Neural progenitor cell (in vitro differentiated cells): Measurements from ENCODE around the gene CC2D1A.

Source experiments
- EZH2 ChIP-seq: fragments of 200-600 bp; sonication (generic); IDR thresholded peaks from 2 replicates; pipeline ENCODE4 v1.6.1; 2017; ENCODE audit warnings: antibody characterized with exemption, mild to moderate bottlenecking, moderate library complexity
- EZH2phosphoT487 ChIP-seq: fragments of 200-600 bp; sonication (generic); IDR thresholded peaks from 2 replicates; pipeline ENCODE4 v1.6.1; 2017; ENCODE audit warnings: antibody characterized with exemption
- TF ChIP-seq, protein P1 (sequence below): fragments of 200-600 bp; sonication (generic); IDR thresholded peaks from 2 replicates; pipeline ENCODE4 v1.5.1; 2017; ENCODE audit warnings: antibody characterized with exemption, mild to moderate bottlenecking

GRCh38 chr19:13976446-13976845 lies 70.4 kb downstream of the CC2D1A start:
- no peak for TF ChIP-seq EZH2
- TF ChIP-seq, protein P1, sequence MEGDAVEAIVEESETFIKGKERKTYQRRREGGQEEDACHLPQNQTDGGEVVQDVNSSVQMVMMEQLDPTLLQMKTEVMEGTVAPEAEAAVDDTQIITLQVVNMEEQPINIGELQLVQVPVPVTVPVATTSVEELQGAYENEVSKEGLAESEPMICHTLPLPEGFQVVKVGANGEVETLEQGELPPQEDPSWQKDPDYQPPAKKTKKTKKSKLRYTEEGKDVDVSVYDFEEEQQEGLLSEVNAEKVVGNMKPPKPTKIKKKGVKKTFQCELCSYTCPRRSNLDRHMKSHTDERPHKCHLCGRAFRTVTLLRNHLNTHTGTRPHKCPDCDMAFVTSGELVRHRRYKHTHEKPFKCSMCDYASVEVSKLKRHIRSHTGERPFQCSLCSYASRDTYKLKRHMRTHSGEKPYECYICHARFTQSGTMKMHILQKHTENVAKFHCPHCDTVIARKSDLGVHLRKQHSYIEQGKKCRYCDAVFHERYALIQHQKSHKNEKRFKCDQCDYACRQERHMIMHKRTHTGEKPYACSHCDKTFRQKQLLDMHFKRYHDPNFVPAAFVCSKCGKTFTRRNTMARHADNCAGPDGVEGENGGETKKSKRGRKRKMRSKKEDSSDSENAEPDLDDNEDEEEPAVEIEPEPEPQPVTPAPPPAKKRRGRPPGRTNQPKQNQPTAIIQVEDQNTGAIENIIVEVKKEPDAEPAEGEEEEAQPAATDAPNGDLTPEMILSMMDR, result no peak
- TF ChIP-seq EZH2phosphoT487, result no peak
